Smooth muscle cell (in vitro differentiated cells): ENCODE data around the gene PRAF2. TPM values are rescaled to one million over a fixed set of nuclear protein-coding genes. Genes with fewer than 3 reads are reported as not detected.

Source experiments
- DNase-seq: peaks from one replicate; lab custom pipeline; 2025; ENCODE audit not compliant: unreplicated experiment; lab: John Stamatoyannopoulos, UW
- H2AFZ ChIP-seq: fragments of 200-600 bp; sonication (generic); 2 replicates; pipeline ENCODE4 v1.6.0; 2016; ENCODE audit warnings: antibody characterized with exemption, low read depth, mild to moderate bottlenecking
- H3F3A ChIP-seq: fragments of 200-600 bp; sonication (generic); 2 replicates; pipeline ENCODE4 v1.6.0; 2017; ENCODE audit warnings: antibody characterized with exemption, low read depth
- H3K27ac ChIP-seq: fragments of 200-600 bp; sonication (generic); 2 replicates; pipeline ENCODE4 v1.5.1; 2016; ENCODE audit warnings: low read depth, mild to moderate bottlenecking
- H3K27me3 ChIP-seq: fragments of 200-600 bp; sonication (generic); 2 replicates; pipeline ENCODE4 v1.6.1; 2016; ENCODE audit warnings: low read depth, mild to moderate bottlenecking
- H3K36me3 ChIP-seq: fragments of 200-600 bp; sonication (generic); 2 replicates; pipeline ENCODE4 v1.5.1; 2016; ENCODE audit warnings: low read depth
- H3K4me1 ChIP-seq: fragments of 200-600 bp; sonication (generic); 2 replicates; pipeline ENCODE4 v1.5.1; 2016; ENCODE audit warnings: low read depth
- H3K4me2 ChIP-seq: fragments of 200-600 bp; sonication (generic); 2 replicates; pipeline ENCODE4 v1.6.0; 2016; ENCODE audit warnings: mild to moderate bottlenecking
- H3K4me3 ChIP-seq: fragments of 200-600 bp; sonication (generic); 2 replicates; pipeline ENCODE4 v1.5.1; 2016; ENCODE audit warnings: mild to moderate bottlenecking
- H3K79me2 ChIP-seq: fragments of 200-600 bp; sonication (generic); 2 replicates; pipeline ENCODE4 v1.6.0; 2016; ENCODE audit warnings: low read depth, mild to moderate bottlenecking
- H3K9ac ChIP-seq: fragments of 200-600 bp; sonication (generic); 2 replicates; pipeline ENCODE4 v1.6.0; 2016; ENCODE audit warnings: low read depth
- H3K9me3 ChIP-seq: fragments of 200-600 bp; sonication (generic); replicated peaks from 2 replicates; pipeline ENCODE4 v1.5.1; 2016; ENCODE audit warnings: low read depth
- H4K20me1 ChIP-seq: fragments of 200-600 bp; sonication (generic); 2 replicates; pipeline ENCODE4 v1.6.0; 2016; ENCODE audit warnings: low read depth
- WGBS: methylation state at CpG from one replicate; pipeline ENCODE4 v1.1.7; 2016; ENCODE audit warnings: low lambda C conversion rate; 5-methylcytosine and 5-hydroxymethylcytosine counted together
- polyA plus RNA-seq: library from polyadenylated mRNA; unstranded; fragments of >200 nt; fragmentation: Nextera tagmentation; extraction: Ambion mirVana; gene quantifications from 2 replicates; pipeline ENCODE4 v1.2.1, GENCODE V29; 2016
- total RNA-seq: library from RNA; depleted of rRNA; stranded (reverse); fragments of >200 nt; gene quantifications from 2 replicates; pipeline ENCODE4 v1.2.3, GENCODE V29; 2014
- TF ChIP-seq, protein P1 (sequence below): fragments of 200-600 bp; sonication (generic); IDR thresholded peaks from 2 replicates; pipeline ENCODE4 v1.5.1; 2017; ENCODE audit warnings: borderline replicate concordance, mild to moderate bottlenecking, antibody characterized with exemption; ENCODE audit not compliant: insufficient read depth, poor library complexity, severe bottlenecking

Gene PRAF2
- total and polyA plus RNA-seq, 2 experiments from 2014 or later, result 43.6 to 143 TPM

- Histone ChIP-seq H3K9ac (no peak overlapping the region), H3K4me2 (no peak overlapping the region), H3F3A (no peaks in the 10 kb centered on the region), H3K4me1 (no peaks in the 10 kb centered on the region), H3K9me3 (no peaks in the 10 kb centered on the region), H3K27me3 (no peaks in the 10 kb centered on the region), H4K20me1 (no peaks in the 10 kb centered on the region), H3K36me3 (no peaks in the 10 kb centered on the region), H3K79me2 (no peaks in the 10 kb centered on the region), H3K27ac (no peak overlapping the region), H3K4me3 (no peak overlapping the region), H2AFZ (no peak overlapping the region)
- TF ChIP-seq, protein P1, sequence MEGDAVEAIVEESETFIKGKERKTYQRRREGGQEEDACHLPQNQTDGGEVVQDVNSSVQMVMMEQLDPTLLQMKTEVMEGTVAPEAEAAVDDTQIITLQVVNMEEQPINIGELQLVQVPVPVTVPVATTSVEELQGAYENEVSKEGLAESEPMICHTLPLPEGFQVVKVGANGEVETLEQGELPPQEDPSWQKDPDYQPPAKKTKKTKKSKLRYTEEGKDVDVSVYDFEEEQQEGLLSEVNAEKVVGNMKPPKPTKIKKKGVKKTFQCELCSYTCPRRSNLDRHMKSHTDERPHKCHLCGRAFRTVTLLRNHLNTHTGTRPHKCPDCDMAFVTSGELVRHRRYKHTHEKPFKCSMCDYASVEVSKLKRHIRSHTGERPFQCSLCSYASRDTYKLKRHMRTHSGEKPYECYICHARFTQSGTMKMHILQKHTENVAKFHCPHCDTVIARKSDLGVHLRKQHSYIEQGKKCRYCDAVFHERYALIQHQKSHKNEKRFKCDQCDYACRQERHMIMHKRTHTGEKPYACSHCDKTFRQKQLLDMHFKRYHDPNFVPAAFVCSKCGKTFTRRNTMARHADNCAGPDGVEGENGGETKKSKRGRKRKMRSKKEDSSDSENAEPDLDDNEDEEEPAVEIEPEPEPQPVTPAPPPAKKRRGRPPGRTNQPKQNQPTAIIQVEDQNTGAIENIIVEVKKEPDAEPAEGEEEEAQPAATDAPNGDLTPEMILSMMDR, result no peak
- 92% methylated on average over 20 of the region's 20 CpGs for WGBS
- DNase-seq, result no peak
Measured at GRCh38 chrX:49064303-49064702, 9.5 kb downstream of the PRAF2 start.

GRCh38 chrX:49063715-49064114, 10.1 kb downstream of the PRAF2 start:
- H3K27ac ChIP-seq, result no peak overlapping the region
- H3K9ac ChIP-seq, result no peak overlapping the region
- no peaks in the 10 kb centered on the region for H4K20me1 ChIP-seq
- TF ChIP-seq, protein P1, result no peak
- no peak overlapping the region for H3K4me3 ChIP-seq
- H3K9me3 ChIP-seq, result no peaks in the 10 kb centered on the region
- H3K4me1 ChIP-seq, result no peaks in the 10 kb centered on the region
- no peak overlapping the region for H3K4me2 ChIP-seq
- DNase-seq, result no peak
- H3K79me2 ChIP-seq, result no peaks in the 10 kb centered on the region
- no peaks in the 10 kb centered on the region for H3K36me3 ChIP-seq
- H3F3A ChIP-seq, result no peaks in the 10 kb centered on the region
- H3K27me3 ChIP-seq, result no peaks in the 10 kb centered on the region
- WGBS, result 98% methylated on average over 9 of the region's 9 CpGs
- no peak overlapping the region for H2AFZ ChIP-seq

DNA sequence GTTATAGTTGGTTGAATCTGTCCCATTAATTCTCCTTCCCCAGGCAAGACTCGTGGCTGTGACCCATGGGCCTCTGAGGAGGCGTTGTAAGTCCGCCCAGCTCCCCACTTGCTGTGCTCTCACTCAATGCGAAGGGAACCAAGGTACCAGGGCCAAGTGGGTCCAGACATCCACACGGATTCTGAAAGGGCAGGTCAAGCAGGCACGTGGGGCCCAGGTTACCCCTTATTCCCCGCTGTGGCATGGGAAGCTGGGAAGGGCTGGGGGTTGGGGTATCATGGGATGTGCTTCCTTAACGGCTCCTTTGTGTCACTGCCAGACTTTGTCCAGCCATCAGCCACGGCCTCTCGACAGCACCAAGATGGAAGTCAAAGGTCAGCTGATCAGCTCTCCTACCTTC, 11.9 kb downstream of the PRAF2 start:
- Histone ChIP-seq H3K27ac (no peak overlapping the region), H3K27me3 (no peaks in the 10 kb centered on the region), H3K36me3 (no peaks in the 10 kb centered on the region), H3K9me3 (no peaks in the 10 kb centered on the region), H3F3A (no peaks in the 10 kb centered on the region), H2AFZ (no peak overlapping the region), H4K20me1 (no peaks in the 10 kb centered on the region), H3K9ac (no peak overlapping the region), H3K79me2 (no peaks in the 10 kb centered on the region), H3K4me3 (no peak overlapping the region), H3K4me2 (no peak overlapping the region), H3K4me1 (no peaks in the 10 kb centered on the region)
- no peak for DNase-seq
- TF ChIP-seq, protein P1, result no peak
- 82% methylated on average over 10 of the region's 10 CpGs for WGBS

GRCh38 chrX:49061490-49061889, 12.3 kb downstream of the PRAF2 start:
- Histone ChIP-seq H3K4me3 (no peak overlapping the region), H3K27ac (no peak overlapping the region), H3K4me1 (no peaks in the 10 kb centered on the region), H3K9me3 (no peaks in the 10 kb centered on the region), H2AFZ (no peak overlapping the region), H3K27me3 (no peaks in the 10 kb centered on the region), H3K9ac (no peak overlapping the region), H3K36me3 (no peaks in the 10 kb centered on the region), H3F3A (no peaks in the 10 kb centered on the region), H3K4me2 (no peak overlapping the region), H3K79me2 (no peaks in the 10 kb centered on the region), H4K20me1 (no peaks in the 10 kb centered on the region)
- TF ChIP-seq, protein P1, result no peak
- WGBS, result 91% methylated on average over 7 of the region's 7 CpGs
- DNase-seq, result no peak
